K562 (cell line): ENCODE measurements around the gene ST6GALNAC2. TPM values are rescaled to one million over a fixed set of nuclear protein-coding genes. Genes with fewer than 3 reads are reported as not detected.
A peak's percentile ranks its signal among the peaks of the same experiment; 100 is the strongest.
"Not testable (repeated sequence)": the region's sequence is repeated elsewhere in the genome, so short reads cannot be mapped to it uniquely, and the experiment has no call there.

ENCODE experiments used
- ATAC-seq: fragments of 200-7000 bp; cut with Tn5 transposase; 3 replicates; pipeline ENCODE4 v1.9.1; 2020; ENCODE audit warnings: moderate library complexity
- BruUV-seq: library from RNA; stranded (reverse); fragments of 400-500 nt; replicated peaks from 2 replicates; lab custom pipeline; 2021; lab: Mats Ljungman, UMichigan
- CTCF ChIA-PET: fragments of 300-600 bp; formaldehyde crosslinking; extraction: SDS; loops from one replicate; lab custom pipeline; 2021; ENCODE audit warnings: low intra/inter-chr PET ratio; lab: Yijun Ruan, JAX
- POLR2A ChIA-PET: fragments of 300-600, 350-650 bp; sonication (Branson Sonifier 250); formaldehyde crosslinking; extraction: SDS; loops from one replicate; lab custom pipeline; 2021; ENCODE audit warnings: antibody characterized with exemption, inconsistent platforms; lab: Yijun Ruan, JAX
- DNase-seq, 4 experiments: peaks; one replicate each; pipeline versions ENCODE4 v3.0.0 to v3.0.0-alpha.2; 2011 to 2018; ENCODE audit warnings: low spot score in 3 of 4, mixed read lengths in 3 of 4; ENCODE audit errors: extremely low read depth in 1 of 4
- FAIRE-seq: peaks from 2 replicates; lab custom pipeline; 2011; peaks lifted over from hg19 to GRCh38; lab: Jason Lieb, UNC
- H2AFZ ChIP-seq: 2 replicates; pipeline ENCODE4 v1.6.0; 2011; ENCODE audit warnings: low read depth, low read length, control low read depth, inconsistent platforms
- H3K27ac ChIP-seq: fragments of 200-600 bp; 3 replicates; pipeline ENCODE4 v1.8.0; 2011; ENCODE audit warnings: low read depth, mild to moderate bottlenecking, control low read depth, inconsistent platforms, low read length, moderate library complexity, mixed read lengths; ENCODE audit errors: extremely low read depth
- H3K27me3 ChIP-seq, 2 experiments: fragments of 300-600 bp in 1 of 2; 2 replicates in 1 of 2; 3 replicates in 1 of 2; pipeline versions ENCODE4 v1.6.0 to v1.8.0; 2011; ENCODE audit warnings: inconsistent platforms in 2 of 2, low read length in 2 of 2, mild to moderate bottlenecking in 1 of 2, mixed read lengths in 1 of 2, moderate library complexity in 1 of 2; ENCODE audit not compliant: control insufficient read depth in 2 of 2, insufficient read depth in 2 of 2
- H3K36me3 ChIP-seq: fragments of 300-600 bp; 3 replicates; pipeline ENCODE4 v1.8.0; 2011; ENCODE audit warnings: mild to moderate bottlenecking, low read length, inconsistent platforms; ENCODE audit not compliant: control insufficient read depth, insufficient read depth
- H3K4me1 ChIP-seq, 2 experiments: fragments of 200-600 bp in 1 of 2; replicated peaks in 1 of 2; 2 replicates in 1 of 2; 3 replicates in 1 of 2; pipeline versions ENCODE4 v1.5.1 to v1.8.0; 2011; ENCODE audit warnings: inconsistent platforms in 2 of 2, low read length in 2 of 2, mild to moderate bottlenecking in 1 of 2, mixed read lengths in 1 of 2, moderate library complexity in 1 of 2; ENCODE audit not compliant: control insufficient read depth in 2 of 2, insufficient read depth in 2 of 2
- H3K4me2 ChIP-seq: 2 replicates; pipeline ENCODE4 v1.6.1; 2011; ENCODE audit warnings: low read length, control low read depth, inconsistent platforms, mixed read lengths; ENCODE audit not compliant: insufficient read depth
- H3K4me3 ChIP-seq: fragments of 200-600 bp; sonication (generic), shearing (Covaris generic); 2 replicates; pipeline ENCODE4 v1.5.1; 2016; ENCODE audit warnings: control low read depth, inconsistent platforms
- H3K79me2 ChIP-seq: fragments of 200-600 bp; 3 replicates; pipeline ENCODE4 v1.8.0; 2011; ENCODE audit warnings: low read length, inconsistent platforms; ENCODE audit not compliant: control insufficient read depth, insufficient read depth
- H3K9ac ChIP-seq, 2 experiments: 2 replicates each; pipeline versions ENCODE4 v1.6.0 to v1.6.1; 2011; ENCODE audit warnings: low read depth in 2 of 2, low read length in 2 of 2, control low read depth in 1 of 2, inconsistent platforms in 1 of 2, mild to moderate bottlenecking in 1 of 2, mixed read lengths in 1 of 2; ENCODE audit not compliant: insufficient read depth in 1 of 2
- H3K9me1 ChIP-seq: one replicate; pipeline ENCODE4 v1.6.0; 2011; ENCODE audit warnings: inconsistent platforms, mild to moderate bottlenecking, low read length, moderate library complexity; ENCODE audit not compliant: control insufficient read depth, insufficient read depth
- H3K9me3 ChIP-seq: replicated peaks from 2 replicates; pipeline ENCODE4 v1.5.1; 2011; ENCODE audit warnings: low read depth, low read length, inconsistent platforms; ENCODE audit not compliant: control insufficient read depth, insufficient read depth
- H4K20me1 ChIP-seq: replicated peaks from 2 replicates; pipeline ENCODE4 v1.6.1; 2011; ENCODE audit warnings: low read length, inconsistent platforms, mixed read lengths; ENCODE audit not compliant: control insufficient read depth, insufficient read depth
- C11orf30 ChIP-seq: fragments of 450-650 bp; IDR thresholded peaks from 2 replicates; pipeline ENCODE4 v1.6.1; 2016; ENCODE audit warnings: low read depth, mild to moderate bottlenecking
- RFX1 ChIP-seq: fragments of 450-650 bp; IDR thresholded peaks from 2 replicates; pipeline ENCODE4 v1.6.1; 2016; ENCODE audit warnings: mild to moderate bottlenecking, moderate library complexity
- WGBS: fragments of 100-300 bp; shearing (Covaris generic); methylation state at CpG from one replicate; pipeline ENCODE4 v1.1.6; 2016; ENCODE audit warnings: low coverage, mixed read lengths; ENCODE audit not compliant: insufficient coverage; ENCODE audit errors: missing lambda C conversion rate; 5-methylcytosine and 5-hydroxymethylcytosine counted together
- in situ Hi-C: fragments of 300-500 bp; cut with MboI; formaldehyde crosslinking; loops from 4 replicates; pipeline ENCODE4 v1.15.0; 2018; ENCODE audit warnings: inconsistent platforms, mixed read lengths
- intact Hi-C: fragments of 100-400 bp; cut with micrococcal nuclease; formaldehyde crosslinking; loops from 2 replicates; pipeline ENCODE4 v1.14.2; 2022
- polyA plus RNA-seq, 8 experiments: library from polyadenylated mRNA; depleted of rRNA in 4 of 8; stranded (reverse) in 5 of 8; unstranded in 3 of 8; fragments of >200 nt; fragmentation: Nextera tagmentation in 2 of 8; fragmentation: Illumina TruSeq in 1 of 8; extraction: Ambion mirVana in 2 of 8; extraction: Trizol in 1 of 8; gene quantifications; 2 replicates each; pipeline versions ENCODE4 v1.2.1 to v1.2.3, GENCODE V29; 2011 to 2014; ENCODE audit warnings: inconsistent platforms in 1 of 8, missing spikeins in 1 of 8
- total RNA-seq, 7 experiments: library from RNA; depleted of rRNA in 6 of 7; stranded (reverse); fragments of >200 nt in 6 of 7; fragmentation: Illumina TruSeq in 2 of 7; extraction: Trizol in 2 of 7; gene quantifications; 2 replicates each; pipeline versions ENCODE4 v1.2.1 to v1.2.3, GENCODE V29; 2011 to 2021; ENCODE audit warnings: low replicate concordance in 1 of 7
- TF ChIP-seq, protein P1 (sequence below), 2 experiments: fragments of 450-650 bp in 1 of 2; sonication (generic) in 1 of 2; formaldehyde crosslinking in 1 of 2; IDR thresholded peaks; 2 replicates each; pipeline versions ENCODE4 v1.7.1 to v1.9.0; 2016 to 2022; ENCODE audit warnings: inconsistent platforms in 1 of 2, mild to moderate bottlenecking in 1 of 2, missing genetic modification reagents in 1 of 2
- TF ChIP-seq, protein P2 (sequence below), 2 experiments: fragments of 250-450 bp in 1 of 2; fragments of 450-650 bp in 1 of 2; sonication (Bioruptor Pico) in 1 of 2; IDR thresholded peaks; 2 replicates each; pipeline versions ENCODE4 v1.6.1 to v1.8.0; 2016 to 2021; ENCODE audit warnings: mild to moderate bottlenecking in 2 of 2, moderate library complexity in 2 of 2, missing compliant biosample characterization in 1 of 2, missing genetic modification characterization in 1 of 2

ST6GALNAC2 gene
- total and polyA plus RNA-seq, 9 of the 15 experiments (the other 6 are each of a cell fraction or from before 2014, with no cell fraction given), result 0.18 TPM; not detected in 8

DNA sequence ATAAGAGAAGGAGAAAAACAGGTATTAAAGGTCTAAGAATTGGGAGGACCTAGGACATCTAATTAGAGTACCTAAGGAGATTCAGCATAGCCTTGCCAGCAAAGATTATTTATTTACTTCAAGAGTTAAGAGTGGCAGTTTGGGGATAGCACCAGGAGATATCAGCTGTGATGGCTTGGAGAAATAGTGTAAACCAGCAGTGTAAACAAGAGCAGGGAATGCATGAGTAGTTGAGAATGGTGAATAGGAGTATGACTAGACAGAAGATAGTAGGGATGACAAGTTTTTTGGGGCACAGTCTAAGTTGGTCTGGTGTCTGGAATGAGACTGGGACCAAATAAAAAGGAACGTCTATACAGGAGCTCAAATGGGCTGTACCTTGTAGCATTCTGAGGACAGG, 21.0 kb upstream of the ST6GALNAC2 start:
- H3K9me3 ChIP-seq, H3K79me2 ChIP-seq, H3K9me1 ChIP-seq, H3K36me3 ChIP-seq, H2AFZ ChIP-seq, intact Hi-C loops, H3K27me3 ChIP-seq, H3K9ac ChIP-seq, H3K27ac ChIP-seq, BruUV-seq, DNase-seq, FAIRE-seq, H4K20me1 ChIP-seq, CTCF ChIA-PET, in situ Hi-C loops, H3K4me2 ChIP-seq, H3K4me3 ChIP-seq, ATAC-seq: not testable (repeated sequence)
- POLR2A ChIA-PET, result interaction anchor here (0.6 kb wide), 2 partner anchors 9 to 120 kb away, joined by 3 read pairs; partner anchors contain the start of genes JMJD6 and METTL23
- peaks cover 16 to 22% of the 10 kb centered on the region in 2 experiments; a peak in 4 of 5 replicates for H3K4me1 ChIP-seq
- 13% methylated on average over 1 of the region's 1 CpG for WGBS

DNA sequence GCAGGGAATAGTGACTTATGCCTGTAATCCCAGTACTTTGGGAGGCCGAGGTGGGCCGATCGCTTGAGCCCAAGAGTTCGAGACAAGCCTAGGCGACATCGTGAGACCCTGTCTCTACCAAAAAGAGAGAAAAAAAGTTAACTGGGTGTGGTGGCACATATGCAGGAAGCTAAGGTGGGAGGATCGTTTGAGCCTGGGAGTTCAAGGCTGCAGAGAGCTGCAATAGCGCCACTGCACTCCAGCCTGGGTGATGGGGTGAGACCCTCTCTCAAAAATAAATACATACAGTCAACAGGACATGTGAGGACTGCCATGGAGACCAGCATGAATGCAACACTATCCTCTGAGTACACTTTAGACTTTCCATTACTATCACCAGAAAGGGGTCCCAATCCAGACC, 15.4 kb upstream of the ST6GALNAC2 start:
- no peaks in the 10 kb centered on the region; the same call in 1 of the 2 replicates for H3K9me3 ChIP-seq
- peak in 1 of 4 experiments; percentile 53 for DNase-seq
- ChIA-PET POLR2A (interaction anchor here (0.6 to 3.8 kb wide), 15 partner anchors 8 to 155 kb away, joined by 3 to 21 read pairs (median 5); a partner anchor contains a TSS), CTCF (no interaction called here)
- H3K27me3 ChIP-seq, result no peaks in the 10 kb centered on the region
- no peaks in the 10 kb centered on the region for H3K36me3 ChIP-seq
- peak overlapping the region; percentile 85 for H2AFZ ChIP-seq
- peak; percentile 11 for FAIRE-seq
- intact Hi-C loops (loop anchor here (5.0 kb wide), 1 partner anchor 44 kb away; no protein-coding TSS in a partner anchor), in situ Hi-C loops (no loop called here)
- peak; percentile 46 for ATAC-seq
- peak overlapping the region; percentile 54 for H3K4me2 ChIP-seq
- H4K20me1 ChIP-seq, result no peaks in the 10 kb centered on the region
- no peaks in the 10 kb centered on the region for H3K9me1 ChIP-seq
- no peaks in the 10 kb centered on the region for H3K79me2 ChIP-seq
- WGBS, result 37% methylated on average over 8 of the region's 8 CpGs
- H3K9ac ChIP-seq, result peak overlapping the region; percentile 28 to 68; a peak in 3 of 4 replicates
- no TSS peak for BruUV-seq
- H3K4me3 ChIP-seq, result no peak overlapping the region
- H3K27ac ChIP-seq, result peak overlapping the region; percentile 74
- peaks cover 29 to 35% of the 10 kb centered on the region in 2 experiments for H3K4me1 ChIP-seq
- TF ChIP-seq RFX1 (no peak), C11orf30 (no peak)
- TF ChIP-seq, protein P1, sequence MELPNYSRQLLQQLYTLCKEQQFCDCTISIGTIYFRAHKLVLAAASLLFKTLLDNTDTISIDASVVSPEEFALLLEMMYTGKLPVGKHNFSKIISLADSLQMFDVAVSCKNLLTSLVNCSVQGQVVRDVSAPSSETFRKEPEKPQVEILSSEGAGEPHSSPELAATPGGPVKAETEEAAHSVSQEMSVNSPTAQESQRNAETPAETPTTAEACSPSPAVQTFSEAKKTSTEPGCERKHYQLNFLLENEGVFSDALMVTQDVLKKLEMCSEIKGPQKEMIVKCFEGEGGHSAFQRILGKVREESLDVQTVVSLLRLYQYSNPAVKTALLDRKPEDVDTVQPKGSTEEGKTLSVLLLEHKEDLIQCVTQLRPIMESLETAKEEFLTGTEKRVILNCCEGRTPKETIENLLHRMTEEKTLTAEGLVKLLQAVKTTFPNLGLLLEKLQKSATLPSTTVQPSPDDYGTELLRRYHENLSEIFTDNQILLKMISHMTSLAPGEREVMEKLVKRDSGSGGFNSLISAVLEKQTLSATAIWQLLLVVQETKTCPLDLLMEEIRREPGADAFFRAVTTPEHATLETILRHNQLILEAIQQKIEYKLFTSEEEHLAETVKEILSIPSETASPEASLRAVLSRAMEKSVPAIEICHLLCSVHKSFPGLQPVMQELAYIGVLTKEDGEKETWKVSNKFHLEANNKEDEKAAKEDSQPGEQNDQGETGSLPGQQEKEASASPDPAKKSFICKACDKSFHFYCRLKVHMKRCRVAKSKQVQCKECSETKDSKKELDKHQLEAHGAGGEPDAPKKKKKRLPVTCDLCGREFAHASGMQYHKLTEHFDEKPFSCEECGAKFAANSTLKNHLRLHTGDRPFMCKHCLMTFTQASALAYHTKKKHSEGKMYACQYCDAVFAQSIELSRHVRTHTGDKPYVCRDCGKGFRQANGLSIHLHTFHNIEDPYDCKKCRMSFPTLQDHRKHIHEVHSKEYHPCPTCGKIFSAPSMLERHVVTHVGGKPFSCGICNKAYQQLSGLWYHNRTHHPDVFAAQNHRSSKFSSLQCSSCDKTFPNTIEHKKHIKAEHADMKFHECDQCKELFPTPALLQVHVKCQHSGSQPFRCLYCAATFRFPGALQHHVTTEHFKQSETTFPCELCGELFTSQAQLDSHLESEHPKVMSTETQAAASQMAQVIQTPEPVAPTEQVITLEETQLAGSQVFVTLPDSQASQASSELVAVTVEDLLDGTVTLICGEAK (IDR thresholded peaks at IDR 0.05), result peak; percentile 42
- TF ChIP-seq, protein P1 (CRISPR knock-in tag; IDR thresholded peaks at IDR 0.05), result no peak
- TF ChIP-seq, protein P2, sequence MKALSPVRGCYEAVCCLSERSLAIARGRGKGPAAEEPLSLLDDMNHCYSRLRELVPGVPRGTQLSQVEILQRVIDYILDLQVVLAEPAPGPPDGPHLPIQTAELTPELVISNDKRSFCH (CRISPR knock-in tag; IDR thresholded peaks at IDR 0.05), result no peak
- TF ChIP-seq, protein P2 (tag; IDR thresholded peaks at IDR 0.05), result 0 out of 2 replicates have a peak, but pooled peaks have one; percentile 35
